DMS114 treated with DMSO at 0.1 percent for 48 hours (cell line): Measurements from ENCODE around the gene SGPL1.

Source experiments
- DNase-seq: peaks from one replicate; lab custom pipeline; 2025; ENCODE audit not compliant: unreplicated experiment; lab: John Stamatoyannopoulos, UW

SGPL1 gene

DNA sequence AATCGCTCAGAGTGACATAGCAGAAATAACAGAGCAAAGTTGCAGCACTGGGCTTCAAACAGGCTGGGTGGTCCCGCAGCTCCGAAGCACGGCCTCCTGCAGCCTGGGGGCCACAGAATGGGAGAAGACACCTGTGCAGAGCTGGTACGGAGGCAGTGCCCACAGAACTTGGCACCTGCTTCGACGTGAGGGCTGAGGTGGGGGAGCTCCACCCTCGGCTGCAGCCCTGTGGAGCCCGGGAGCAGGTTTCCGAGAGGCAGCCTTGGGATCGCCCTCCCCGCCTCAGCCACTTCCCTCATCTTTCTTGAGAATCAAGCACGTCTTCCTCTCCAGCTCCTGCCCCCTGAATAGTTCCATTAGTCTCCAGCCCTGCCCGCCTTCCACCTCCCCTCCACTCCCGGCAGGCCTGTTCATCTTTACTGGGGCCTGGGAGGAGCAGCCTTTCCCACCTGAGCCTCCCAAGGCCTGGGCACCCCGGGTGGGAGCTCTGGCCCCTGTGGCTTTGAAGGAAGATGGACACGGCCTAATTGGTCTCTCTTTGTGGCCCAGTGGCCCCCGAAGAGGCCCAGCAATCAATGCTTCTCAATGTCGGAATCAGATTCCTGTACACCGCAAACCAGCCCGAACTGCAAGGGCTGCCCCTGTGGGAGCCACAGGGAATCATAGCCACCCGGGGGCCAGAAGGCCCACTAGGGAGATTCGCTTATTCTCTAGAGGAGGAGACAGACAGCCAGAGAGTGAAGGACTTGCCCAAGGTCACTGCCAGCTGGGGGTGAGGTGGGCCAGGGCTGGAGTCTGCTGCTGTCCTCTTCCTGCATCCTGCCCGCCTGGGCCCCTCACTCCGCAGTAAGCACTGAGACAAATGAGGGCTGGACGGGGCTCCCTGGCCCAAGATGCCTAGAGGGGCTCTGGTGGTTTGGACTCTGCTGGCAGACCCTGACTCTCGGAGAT, 89.6 kb downstream of the SGPL1 start:
- DNase-seq: no peak

DNA sequence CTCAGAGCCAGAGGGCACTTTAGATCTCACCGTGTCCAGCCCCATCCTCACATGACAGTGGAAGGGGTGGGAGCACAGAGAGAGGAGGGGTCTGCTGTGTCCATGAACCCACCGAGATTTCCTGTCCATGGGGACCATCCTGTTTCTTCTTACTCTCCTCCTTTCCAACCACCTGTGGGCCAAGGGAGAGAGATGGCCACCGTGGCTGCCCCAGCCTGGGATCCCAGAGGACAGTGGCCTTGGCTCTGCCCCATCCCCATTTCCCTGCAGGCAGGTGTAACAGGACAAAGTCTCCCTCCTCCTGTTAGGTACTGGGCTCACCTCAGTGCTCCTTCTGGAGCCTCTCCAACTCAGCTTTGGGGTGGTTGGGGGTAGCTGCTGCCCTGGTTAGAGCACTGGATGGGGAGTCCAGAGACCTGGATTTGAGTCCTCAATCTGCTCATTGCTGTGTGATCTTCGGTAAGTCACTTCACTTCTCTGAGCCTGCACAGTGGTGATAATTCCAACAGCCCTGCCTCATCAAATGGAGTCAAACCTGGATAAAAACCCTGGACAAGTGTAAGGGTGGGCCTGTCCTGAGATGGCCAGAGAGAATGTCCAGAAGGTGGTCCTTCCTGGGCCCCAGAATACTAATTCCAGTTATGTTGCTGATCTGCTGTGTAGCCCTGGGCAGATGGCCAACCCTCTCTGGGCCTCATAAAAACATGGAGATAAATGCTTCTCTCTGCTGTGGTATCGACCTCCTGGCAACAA, 90.5 kb downstream of the SGPL1 start:
- no peak for DNase-seq

- DNase-seq: no peak
Measured at GRCh38 chr10:70906953-70907636, 91.3 kb downstream of the SGPL1 start.

- DNase-seq: no peak
Measured at GRCh38 chr10:70907637-70908405, 92.1 kb downstream of the SGPL1 start.

GRCh38 chr10:70908406-70909296, 92.9 kb downstream of the SGPL1 start:
- no peak for DNase-seq

GRCh38 chr10:70909326-70909935, 93.7 kb downstream of the SGPL1 start:
- DNase-seq: no peak

GRCh38 chr10:70910486-70911341, 95.0 kb downstream of the SGPL1 start:
- no peak for DNase-seq

GRCh38 chr10:70911386-70911785, 95.6 kb downstream of the SGPL1 start:
- no peak for DNase-seq

GRCh38 chr10:70912556-70912955, 96.8 kb downstream of the SGPL1 start:
- DNase-seq: no peak

DNA sequence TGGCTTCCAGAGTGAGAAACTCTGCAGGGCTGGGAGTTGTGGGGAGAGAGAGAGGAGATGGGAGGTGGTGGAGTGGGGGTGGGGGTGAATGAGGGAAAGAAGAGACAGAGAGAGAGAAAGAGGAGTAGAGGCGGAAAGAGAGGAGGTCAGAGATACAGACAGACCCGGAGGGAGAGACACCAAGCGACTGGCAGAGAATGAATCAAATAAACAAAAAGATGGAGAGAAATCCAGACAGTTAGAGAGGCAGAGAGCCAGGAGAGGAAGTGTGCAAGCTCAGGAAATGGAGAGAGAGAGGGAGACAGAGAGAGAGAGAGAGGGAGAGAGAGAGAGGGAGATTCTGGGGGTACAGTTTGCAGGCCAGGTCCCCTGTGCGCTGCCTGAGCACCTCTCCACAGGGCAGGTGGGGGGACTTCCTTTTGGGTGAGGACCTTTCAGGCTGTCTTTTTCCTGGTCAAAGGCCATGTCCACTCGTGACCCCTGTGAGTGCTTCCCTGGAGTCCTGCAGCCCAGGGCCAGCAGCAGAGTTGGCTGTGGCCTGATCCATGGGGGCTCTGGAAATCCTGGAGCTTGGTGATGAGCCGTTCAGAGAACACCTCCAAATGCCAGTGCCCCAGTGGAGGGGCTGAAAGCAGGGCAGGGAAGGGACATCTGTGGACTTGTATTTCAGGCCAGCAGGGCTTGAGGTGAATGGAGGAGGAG, 97.6 kb downstream of the SGPL1 start:
- DNase-seq: no peak

DNA sequence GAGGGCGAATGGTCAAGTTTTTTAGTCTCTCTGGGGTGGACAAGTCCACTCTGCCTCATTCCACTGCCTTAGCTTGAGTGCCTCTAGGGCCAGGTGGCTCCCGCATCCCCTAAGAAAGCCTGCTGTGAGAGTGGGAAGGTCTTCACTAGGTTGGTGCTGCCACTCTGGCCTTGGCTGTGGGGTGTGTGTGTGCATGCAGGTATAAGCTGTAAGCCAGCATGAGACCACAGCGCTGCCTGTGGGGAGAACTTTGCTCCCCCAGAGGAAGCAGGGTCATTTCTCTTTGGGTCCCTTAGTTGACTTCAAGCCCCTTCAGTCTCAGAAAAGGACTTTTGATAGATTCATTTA, 98.1 kb downstream of the SGPL1 start:
- DNase-seq: no peak

GRCh38 chr10:70914316-70914864, 98.6 kb downstream of the SGPL1 start:
- DNase-seq: no peak

DNA sequence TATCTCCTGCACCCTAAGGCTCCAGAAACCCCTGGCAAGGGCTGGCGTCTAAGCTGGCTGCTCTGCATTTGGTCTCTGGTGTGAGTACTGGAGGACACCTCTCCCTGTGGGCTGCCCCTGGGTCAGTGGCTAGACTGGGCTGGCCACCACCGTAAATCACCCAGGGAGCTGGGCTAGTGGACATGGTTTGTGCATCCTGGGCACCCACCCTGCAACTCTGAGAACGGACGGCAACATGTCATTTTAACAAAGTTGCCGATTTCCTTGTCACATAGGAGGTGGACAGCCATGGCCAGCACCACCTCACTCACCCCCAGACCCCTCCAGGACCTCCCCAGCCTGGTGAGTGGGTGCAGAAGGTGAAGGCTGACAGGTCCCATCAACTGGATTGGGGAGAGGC, 99.5 kb downstream of the SGPL1 start:
- no peak for DNase-seq

DNA sequence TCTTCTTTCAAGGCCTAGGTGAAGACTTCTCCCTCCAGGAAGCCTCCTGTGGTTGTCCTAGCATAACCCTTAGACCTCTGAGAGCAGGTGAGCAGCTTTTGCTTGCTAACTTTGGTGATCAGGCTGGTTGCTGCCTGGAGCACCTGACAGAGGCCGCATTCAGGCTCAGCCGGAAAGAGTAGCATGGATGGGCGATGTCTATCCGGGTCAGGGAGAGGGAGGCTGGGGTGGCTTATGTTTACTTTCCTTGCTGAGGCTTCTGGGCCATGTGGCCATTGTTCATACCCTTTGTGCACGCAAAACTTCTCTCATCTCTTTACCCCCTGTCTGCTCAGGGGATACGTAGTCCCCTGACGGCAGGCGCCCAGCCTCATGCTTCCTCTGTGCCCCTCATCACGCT, 100.1 kb downstream of the SGPL1 start:
- no peak for DNase-seq

GRCh38 chr10:70916241-70916640, 100.5 kb downstream of the SGPL1 start:
- DNase-seq: no peak

GRCh38 chr10:70917226-70917625, 101.5 kb downstream of the SGPL1 start:
- DNase-seq: no peak

DNA sequence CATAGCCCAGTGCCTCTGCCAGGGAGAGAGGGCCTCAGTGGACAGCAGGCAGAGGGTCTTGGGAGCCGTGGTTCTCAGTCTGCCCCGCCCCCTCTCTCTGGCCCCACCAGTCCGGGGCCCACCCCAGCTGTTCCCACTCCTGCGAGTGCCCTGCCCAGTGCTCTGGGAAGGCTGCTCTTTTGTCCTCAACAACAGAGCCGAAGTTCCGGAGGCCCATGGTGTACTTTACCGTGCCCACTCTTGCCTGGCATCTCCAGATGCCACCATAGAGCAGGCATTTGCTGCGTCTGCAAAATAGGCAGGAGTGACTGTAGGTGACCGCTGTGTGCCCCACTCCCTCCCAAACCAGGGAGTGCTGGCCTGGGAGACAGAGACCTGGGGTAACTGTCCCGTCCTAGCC, 101.9 kb downstream of the SGPL1 start:
- no peak for DNase-seq
